ENCODE results near the gene HOXA6. TPM values are rescaled to one million over a fixed set of nuclear protein-coding genes. Genes with fewer than 3 reads are reported as not detected.

HOXA6 gene
- total and polyA plus RNA-seq, 2 donors (not counting 1 experiment from before 2014, with no cell fraction given) = 0.18 to 0.49 TPM

- WGBS (ENCODE audit: insufficient coverage) = 95% methylated on average over 41 of the region's 43 CpGs
- Histone ChIP-seq H3K9ac (ENCODE audit: low read length) (no peak overlapping the region), H3K79me2 (ENCODE audit: control insufficient read depth, insufficient read depth, low read length) (no peaks in the 10 kb centered on the region), H3K4me1 (ENCODE audit: control insufficient read depth in 2 of 2, insufficient read depth in 2 of 2, low read length in 2 of 2) (no peaks in the 10 kb centered on the region), H3K27me3 (replicated peaks in 1 of 4; ENCODE audit: control extremely low read depth in 1 of 4, control insufficient read depth in 3 of 4, insufficient read depth in 4 of 4, low read length in 3 of 4) (peaks cover 0 to 4% (median 2%) of the 10 kb centered on the region in 4 experiments), H3K27ac (ENCODE audit: low read length in 2 of 2) (no peak overlapping the region), H4K20me1 (ENCODE audit: control insufficient read depth, insufficient read depth, low read length, poor library complexity, severe bottlenecking) (no peaks in the 10 kb centered on the region), H2AFZ (ENCODE audit: insufficient read depth, low read depth, low read length, poor library complexity, severe bottlenecking) (no peak overlapping the region), H3K4me3 (ENCODE audit: control extremely low read depth in 1 of 5, extremely low read depth in 1 of 5, insufficient read depth in 1 of 5, low read depth in 2 of 5, low read length in 4 of 5) (no peak overlapping the region), H3K9me3 (ENCODE audit: control extremely low read depth in 1 of 3, control insufficient read depth in 2 of 3, insufficient read depth in 1 of 3, low read length in 2 of 3) (peaks cover 0 to 6% (median 0%) of the 10 kb centered on the region in 3 donors), H3K4me2 (replicated peaks; ENCODE audit: low read depth, low read length, poor library complexity, severe bottlenecking) (no peak overlapping the region), H3K36me3 (replicated peaks in 1 of 2; ENCODE audit: control extremely low read depth in 1 of 2, control insufficient read depth in 1 of 2, extremely low read depth in 1 of 2, insufficient read depth in 2 of 2, low read length in 1 of 2) (no peaks in the 10 kb centered on the region)
- ATAC-seq (ENCODE audit: low read depth) = no peak
- no peaks in the 10 kb centered on the region for H3K4me1 Mint-ChIP-seq
- intact Hi-C loops (cut with micrococcal nuclease) = no loop called here
- CTCF ChIA-PET = interaction anchor here (1.1 kb wide), 1 partner anchor 8 kb away, joined by 4 read pairs; no protein-coding TSS in a partner anchor
- no peak overlapping the region for H3K27ac Mint-ChIP-seq
- H3K27me3 Mint-ChIP-seq = peaks cover 40% of the 10 kb centered on the region
- TF ChIP-seq EZH2 (IDR thresholded peaks at IDR 0.05; ENCODE audit: borderline replicate concordance, insufficient read depth, low read depth, low read length, poor library complexity, severe bottlenecking) (no peak), CTCF (IDR thresholded peaks at IDR 0.05) (no peak)
- DNase-seq = no peak
- peaks cover 2% of the 10 kb centered on the region for H3K9me3 Mint-ChIP-seq (ENCODE audit: insufficient read depth)
- H3K4me3 Mint-ChIP-seq = no peak overlapping the region
- POLR2A ChIA-PET = no interaction called here
These were observed 23.3 kb downstream of the HOXA6 start for GRCh38 chr7:27124096-27124901.

- ChIA-PET CTCF (no interaction called here), POLR2A (no interaction called here)
- Mint-ChIP-seq H3K27ac (no peak overlapping the region), H3K4me1 (no peaks in the 10 kb centered on the region), H3K9me3 (ENCODE audit: insufficient read depth) (no peaks in the 10 kb centered on the region), H3K27me3 (peaks cover 35% of the 10 kb centered on the region), H3K4me3 (no peak overlapping the region)
- intact Hi-C loops (cut with micrococcal nuclease) = no loop called here
- H3K27ac ChIP-seq (ENCODE audit: low read length in 2 of 2) = no peak overlapping the region
- H3K9me3 ChIP-seq (ENCODE audit: control extremely low read depth in 1 of 3, control insufficient read depth in 2 of 3, insufficient read depth in 1 of 3, low read length in 2 of 3) = peaks cover 0 to 3% (median 0%) of the 10 kb centered on the region in 3 donors
- no peak overlapping the region for H3K4me3 ChIP-seq (ENCODE audit: control extremely low read depth in 1 of 5, extremely low read depth in 1 of 5, insufficient read depth in 1 of 5, low read depth in 2 of 5, low read length in 4 of 5)
- H2AFZ ChIP-seq (ENCODE audit: insufficient read depth, low read depth, low read length, poor library complexity, severe bottlenecking) = no peak overlapping the region
- 98% methylated on average over 18 of the region's 26 CpGs for WGBS (ENCODE audit: insufficient coverage)
- no peak overlapping the region for H3K4me2 ChIP-seq (replicated peaks; ENCODE audit: low read depth, low read length, poor library complexity, severe bottlenecking)
- no peaks in the 10 kb centered on the region for H3K4me1 ChIP-seq (ENCODE audit: control insufficient read depth in 2 of 2, insufficient read depth in 2 of 2, low read length in 2 of 2)
- no peak overlapping the region for H3K9ac ChIP-seq (ENCODE audit: low read length)
- H3K27me3 ChIP-seq (replicated peaks in 1 of 4; ENCODE audit: control extremely low read depth in 1 of 4, control insufficient read depth in 3 of 4, insufficient read depth in 4 of 4, low read length in 3 of 4) = peaks cover 0 to 4% (median 2%) of the 10 kb centered on the region in 4 experiments
- DNase-seq (no peak), ATAC-seq (ENCODE audit: low read depth) (no peak)
- no peaks in the 10 kb centered on the region for H3K36me3 ChIP-seq (replicated peaks in 1 of 2; ENCODE audit: control extremely low read depth in 1 of 2, control insufficient read depth in 1 of 2, extremely low read depth in 1 of 2, insufficient read depth in 2 of 2, low read length in 1 of 2)
- TF ChIP-seq CTCF (IDR thresholded peaks at IDR 0.05) (no peak), EZH2 (IDR thresholded peaks at IDR 0.05; ENCODE audit: borderline replicate concordance, insufficient read depth, low read depth, low read length, poor library complexity, severe bottlenecking) (no peak)
- H3K79me2 ChIP-seq (ENCODE audit: control insufficient read depth, insufficient read depth, low read length) = no peaks in the 10 kb centered on the region
- no peaks in the 10 kb centered on the region for H4K20me1 ChIP-seq (ENCODE audit: control insufficient read depth, insufficient read depth, low read length, poor library complexity, severe bottlenecking)
These were observed 24.0 kb downstream of the HOXA6 start for GRCh38 chr7:27123477-27124053.

Data from B cell (primary cell).